Liver (tissue), 9 donors: ENCODE measurements around the gene AP5Z1. TPM values are rescaled to one million over a fixed set of nuclear protein-coding genes. Genes with fewer than 3 reads are reported as not detected.

Experiments used
- DNase-seq: peaks from one replicate; pipeline ENCODE4 v3.0.0-alpha.2; 2017; ENCODE audit warnings: low spot score
- H3K27ac ChIP-seq, 2 donors: one replicate each; pipeline ENCODE4 v1.7.0; 2013; ENCODE audit warnings: inconsistent platforms in 2 of 2, low read length in 2 of 2, control low read depth in 1 of 2, low read depth in 1 of 2, mild to moderate bottlenecking in 1 of 2
- H3K27me3 ChIP-seq, 4 donors: one replicate each; pipeline versions ENCODE4 v1.6.1 to v1.7.0; 2013; ENCODE audit warnings: low read length in 3 of 4, inconsistent platforms in 1 of 4, mild to moderate bottlenecking in 1 of 4, moderate library complexity in 1 of 4; ENCODE audit not compliant: control insufficient read depth in 4 of 4, insufficient read depth in 4 of 4
- H3K36me3 ChIP-seq, 4 donors: one replicate each; pipeline versions ENCODE4 v1.6.1 to v1.7.0; 2013; ENCODE audit warnings: low read length in 3 of 4, mild to moderate bottlenecking in 3 of 4, low read depth in 1 of 4, moderate library complexity in 1 of 4; ENCODE audit not compliant: control insufficient read depth in 4 of 4, insufficient read depth in 3 of 4
- H3K4me1 ChIP-seq, 4 donors: one replicate each; pipeline versions ENCODE4 v1.6.1 to v1.7.0; 2013; ENCODE audit warnings: low read length in 3 of 4, mild to moderate bottlenecking in 3 of 4, moderate library complexity in 1 of 4; ENCODE audit not compliant: control insufficient read depth in 4 of 4, insufficient read depth in 4 of 4
- H3K4me3 ChIP-seq, 3 donors: one replicate each; pipeline versions ENCODE4 v1.6.1 to v1.7.0; 2013; ENCODE audit warnings: low read length in 3 of 3, control low read depth in 1 of 3, low read depth in 1 of 3, mild to moderate bottlenecking in 1 of 3
- H3K9ac ChIP-seq, 2 donors: one replicate each; pipeline ENCODE4 v1.7.0; 2013; ENCODE audit warnings: low read length in 2 of 2, mild to moderate bottlenecking in 2 of 2, moderate library complexity in 2 of 2, control low read depth in 1 of 2, low read depth in 1 of 2
- H3K9me3 ChIP-seq, 4 donors: one replicate each; pipeline versions ENCODE4 v1.6.1 to v1.7.0; 2013; ENCODE audit warnings: low read length in 3 of 4; ENCODE audit not compliant: control insufficient read depth in 4 of 4
- EGR1 ChIP-seq, 2 donors: IDR thresholded peaks; 2 replicates each; pipeline ENCODE4 v1.6.1; 2016 to 2018; ENCODE audit warnings: antibody characterized with exemption in 2 of 2, low read depth in 2 of 2
- FOXA1 ChIP-seq: IDR thresholded peaks from 2 replicates; pipeline ENCODE4 v1.6.1; 2016; ENCODE audit warnings: antibody characterized with exemption
- FOXA2 ChIP-seq: IDR thresholded peaks from 2 replicates; pipeline ENCODE4 v1.6.1; 2016; ENCODE audit warnings: antibody characterized with exemption
- GABPA ChIP-seq, 2 donors: IDR thresholded peaks in 1 of 2; conservative IDR thresholded peaks in 1 of 2; 2 replicates each; pipeline ENCODE4 v1.6.1; 2016; ENCODE audit warnings: antibody characterized with exemption in 2 of 2, mild to moderate bottlenecking in 1 of 2, moderate library complexity in 1 of 2
- HNF4A ChIP-seq, 2 donors: conservative IDR thresholded peaks; 2 replicates each; pipeline ENCODE4 v1.6.1; 2016; ENCODE audit warnings: antibody characterized with exemption in 2 of 2, mild to moderate bottlenecking in 2 of 2
- HNF4G ChIP-seq: IDR thresholded peaks from 2 replicates; pipeline ENCODE4 v1.6.1; 2016; ENCODE audit warnings: antibody characterized with exemption
- JUND ChIP-seq, 2 donors: IDR thresholded peaks; 2 replicates each; pipeline ENCODE4 v1.6.1; 2016; ENCODE audit warnings: antibody characterized with exemption in 2 of 2
- NR2F2 ChIP-seq: IDR thresholded peaks from 2 replicates; pipeline ENCODE4 v1.6.1; 2016; ENCODE audit warnings: antibody characterized with exemption
- RAD21 ChIP-seq, 2 donors: IDR thresholded peaks; 2 replicates each; pipeline ENCODE4 v1.6.1; 2016; ENCODE audit warnings: antibody characterized with exemption in 2 of 2, mild to moderate bottlenecking in 2 of 2
- RXRA ChIP-seq, 2 donors: IDR thresholded peaks; 2 replicates each; pipeline ENCODE4 v1.6.1; 2017 to 2018; ENCODE audit warnings: antibody characterized with exemption in 2 of 2, mild to moderate bottlenecking in 1 of 2
- SP1 ChIP-seq: IDR thresholded peaks from 2 replicates; pipeline ENCODE4 v1.6.1; 2018; ENCODE audit warnings: antibody characterized with exemption, mild to moderate bottlenecking
- TAF1 ChIP-seq: conservative IDR thresholded peaks from 2 replicates; pipeline ENCODE4 v1.6.1; 2016; ENCODE audit warnings: antibody characterized with exemption, mild to moderate bottlenecking
- YY1 ChIP-seq: IDR thresholded peaks from 2 replicates; pipeline ENCODE4 v1.6.1; 2016; ENCODE audit warnings: antibody characterized with exemption, mild to moderate bottlenecking
- WGBS: extraction: QIAGEN DNeasy Blood & Tissue Kit; methylation state at CpG from one replicate; pipeline ENCODE4 v1.1.7; 2013; 5-methylcytosine and 5-hydroxymethylcytosine counted together
- polyA plus RNA-seq, 2 donors: library from polyadenylated mRNA; stranded (reverse) in 1 of 2; unstranded in 1 of 2; fragments of 200-250 nt in 1 of 2; fragments of >200 nt in 1 of 2; fragmentation: Nextera tagmentation in 1 of 2; extraction: Ambion mirVana in 1 of 2; gene quantifications; one replicate each; pipeline versions ENCODE4 v1.2.1 to v1.2.3, GENCODE V29; 2013 to 2015
- total RNA-seq, 2 donors: library from RNA; depleted of rRNA; stranded (reverse); fragments of >200 nt; gene quantifications; one replicate each; pipeline ENCODE4 v1.2.3, GENCODE V29; 2014
- TF ChIP-seq, protein P1 (sequence below): IDR thresholded peaks from 2 replicates; pipeline ENCODE4 v1.6.1; 2016; ENCODE audit warnings: antibody characterized with exemption
- TF ChIP-seq, protein P2 (sequence below): IDR thresholded peaks from 2 replicates; pipeline ENCODE4 v1.6.1; 2016; ENCODE audit warnings: antibody characterized with exemption
- TF ChIP-seq, protein P3 (sequence below): fragments of 150-350 bp; IDR thresholded peaks from 2 replicates; pipeline ENCODE4 v1.5.1; 2017; ENCODE audit warnings: improper control_type of control experiment, low read depth, low read length; ENCODE audit not compliant: missing input control
- TF ChIP-seq, protein P4 (sequence below): IDR thresholded peaks from 2 replicates; pipeline ENCODE4 v1.6.1; 2016; ENCODE audit warnings: antibody characterized with exemption
- TF ChIP-seq, protein P5 (sequence below): IDR thresholded peaks from 2 replicates; pipeline ENCODE4 v1.6.1; 2016; ENCODE audit warnings: antibody characterized with exemption, mild to moderate bottlenecking
- donor health status: healthy.
- donor health status: healthy.
- donor health status: healthy.
- donor health status: healthy.
- donor health status: healthy.

The AP5Z1 gene
- total and polyA plus RNA-seq, 4 donors: 10.2 to 16.0 (median 14.2) TPM

DNA sequence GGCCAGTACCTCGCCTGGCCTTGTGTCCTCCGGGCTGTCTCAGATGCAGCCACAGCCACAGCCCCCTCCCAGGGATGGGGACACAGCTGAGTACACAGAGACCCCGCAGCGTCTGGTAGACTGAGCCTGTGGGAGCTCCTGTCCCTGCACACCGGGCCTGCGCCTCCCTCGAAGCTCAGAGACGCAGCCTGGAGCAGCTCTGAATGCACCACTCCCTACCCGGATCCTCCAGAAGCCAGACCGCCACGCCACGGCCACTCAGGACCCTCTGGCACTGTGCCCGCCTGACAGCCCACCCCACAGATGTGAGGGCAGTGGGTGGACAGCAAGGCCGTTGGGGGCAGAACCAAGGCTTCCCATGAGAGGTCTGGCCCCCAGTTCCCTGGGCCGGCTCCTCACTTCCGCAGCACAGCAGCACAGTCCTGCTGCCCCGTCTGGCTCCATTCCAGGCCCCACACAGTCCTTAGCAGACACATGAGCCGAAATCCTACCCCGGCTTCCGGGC lies 45.6 kb downstream of the AP5Z1 start:
- H3K9me3 ChIP-seq: no peaks in the 10 kb centered on the region
- 87% methylated on average over 20 of the region's 20 CpGs for WGBS
- H3K36me3 ChIP-seq: no peaks in the 10 kb centered on the region
- no peak overlapping the region for H3K27ac ChIP-seq
- no peak for TF ChIP-seq GABPA (IDR thresholded peaks at IDR 0.05 in 1 of 2, conservative IDR thresholded peaks at IDR 0.05 in 1 of 2)
- TF ChIP-seq HNF4G: no peak
- TF ChIP-seq RAD21 (IDR thresholded peaks at IDR 0.05): no peak
- TF ChIP-seq, protein P1, sequence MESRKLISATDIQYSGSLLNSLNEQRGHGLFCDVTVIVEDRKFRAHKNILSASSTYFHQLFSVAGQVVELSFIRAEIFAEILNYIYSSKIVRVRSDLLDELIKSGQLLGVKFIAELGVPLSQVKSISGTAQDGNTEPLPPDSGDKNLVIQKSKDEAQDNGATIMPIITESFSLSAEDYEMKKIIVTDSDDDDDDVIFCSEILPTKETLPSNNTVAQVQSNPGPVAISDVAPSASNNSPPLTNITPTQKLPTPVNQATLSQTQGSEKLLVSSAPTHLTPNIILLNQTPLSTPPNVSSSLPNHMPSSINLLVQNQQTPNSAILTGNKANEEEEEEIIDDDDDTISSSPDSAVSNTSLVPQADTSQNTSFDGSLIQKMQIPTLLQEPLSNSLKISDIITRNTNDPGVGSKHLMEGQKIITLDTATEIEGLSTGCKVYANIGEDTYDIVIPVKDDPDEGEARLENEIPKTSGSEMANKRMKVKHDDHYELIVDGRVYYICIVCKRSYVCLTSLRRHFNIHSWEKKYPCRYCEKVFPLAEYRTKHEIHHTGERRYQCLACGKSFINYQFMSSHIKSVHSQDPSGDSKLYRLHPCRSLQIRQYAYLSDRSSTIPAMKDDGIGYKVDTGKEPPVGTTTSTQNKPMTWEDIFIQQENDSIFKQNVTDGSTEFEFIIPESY: no peak
- TF ChIP-seq, protein P2, sequence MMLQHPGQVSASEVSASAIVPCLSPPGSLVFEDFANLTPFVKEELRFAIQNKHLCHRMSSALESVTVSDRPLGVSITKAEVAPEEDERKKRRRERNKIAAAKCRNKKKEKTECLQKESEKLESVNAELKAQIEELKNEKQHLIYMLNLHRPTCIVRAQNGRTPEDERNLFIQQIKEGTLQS: no peak
- no peak for TF ChIP-seq YY1
- TF ChIP-seq TAF1: no peak
- TF ChIP-seq RXRA (IDR thresholded peaks at IDR 0.05): no peak
- TF ChIP-seq JUND (IDR thresholded peaks at IDR 0.05): no peak
- TF ChIP-seq, protein P3, sequence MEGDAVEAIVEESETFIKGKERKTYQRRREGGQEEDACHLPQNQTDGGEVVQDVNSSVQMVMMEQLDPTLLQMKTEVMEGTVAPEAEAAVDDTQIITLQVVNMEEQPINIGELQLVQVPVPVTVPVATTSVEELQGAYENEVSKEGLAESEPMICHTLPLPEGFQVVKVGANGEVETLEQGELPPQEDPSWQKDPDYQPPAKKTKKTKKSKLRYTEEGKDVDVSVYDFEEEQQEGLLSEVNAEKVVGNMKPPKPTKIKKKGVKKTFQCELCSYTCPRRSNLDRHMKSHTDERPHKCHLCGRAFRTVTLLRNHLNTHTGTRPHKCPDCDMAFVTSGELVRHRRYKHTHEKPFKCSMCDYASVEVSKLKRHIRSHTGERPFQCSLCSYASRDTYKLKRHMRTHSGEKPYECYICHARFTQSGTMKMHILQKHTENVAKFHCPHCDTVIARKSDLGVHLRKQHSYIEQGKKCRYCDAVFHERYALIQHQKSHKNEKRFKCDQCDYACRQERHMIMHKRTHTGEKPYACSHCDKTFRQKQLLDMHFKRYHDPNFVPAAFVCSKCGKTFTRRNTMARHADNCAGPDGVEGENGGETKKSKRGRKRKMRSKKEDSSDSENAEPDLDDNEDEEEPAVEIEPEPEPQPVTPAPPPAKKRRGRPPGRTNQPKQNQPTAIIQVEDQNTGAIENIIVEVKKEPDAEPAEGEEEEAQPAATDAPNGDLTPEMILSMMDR: no peak
- TF ChIP-seq FOXA1: no peak
- TF ChIP-seq, protein P4, sequence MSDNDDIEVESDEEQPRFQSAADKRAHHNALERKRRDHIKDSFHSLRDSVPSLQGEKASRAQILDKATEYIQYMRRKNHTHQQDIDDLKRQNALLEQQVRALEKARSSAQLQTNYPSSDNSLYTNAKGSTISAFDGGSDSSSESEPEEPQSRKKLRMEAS: no peak
- TF ChIP-seq, protein P5, sequence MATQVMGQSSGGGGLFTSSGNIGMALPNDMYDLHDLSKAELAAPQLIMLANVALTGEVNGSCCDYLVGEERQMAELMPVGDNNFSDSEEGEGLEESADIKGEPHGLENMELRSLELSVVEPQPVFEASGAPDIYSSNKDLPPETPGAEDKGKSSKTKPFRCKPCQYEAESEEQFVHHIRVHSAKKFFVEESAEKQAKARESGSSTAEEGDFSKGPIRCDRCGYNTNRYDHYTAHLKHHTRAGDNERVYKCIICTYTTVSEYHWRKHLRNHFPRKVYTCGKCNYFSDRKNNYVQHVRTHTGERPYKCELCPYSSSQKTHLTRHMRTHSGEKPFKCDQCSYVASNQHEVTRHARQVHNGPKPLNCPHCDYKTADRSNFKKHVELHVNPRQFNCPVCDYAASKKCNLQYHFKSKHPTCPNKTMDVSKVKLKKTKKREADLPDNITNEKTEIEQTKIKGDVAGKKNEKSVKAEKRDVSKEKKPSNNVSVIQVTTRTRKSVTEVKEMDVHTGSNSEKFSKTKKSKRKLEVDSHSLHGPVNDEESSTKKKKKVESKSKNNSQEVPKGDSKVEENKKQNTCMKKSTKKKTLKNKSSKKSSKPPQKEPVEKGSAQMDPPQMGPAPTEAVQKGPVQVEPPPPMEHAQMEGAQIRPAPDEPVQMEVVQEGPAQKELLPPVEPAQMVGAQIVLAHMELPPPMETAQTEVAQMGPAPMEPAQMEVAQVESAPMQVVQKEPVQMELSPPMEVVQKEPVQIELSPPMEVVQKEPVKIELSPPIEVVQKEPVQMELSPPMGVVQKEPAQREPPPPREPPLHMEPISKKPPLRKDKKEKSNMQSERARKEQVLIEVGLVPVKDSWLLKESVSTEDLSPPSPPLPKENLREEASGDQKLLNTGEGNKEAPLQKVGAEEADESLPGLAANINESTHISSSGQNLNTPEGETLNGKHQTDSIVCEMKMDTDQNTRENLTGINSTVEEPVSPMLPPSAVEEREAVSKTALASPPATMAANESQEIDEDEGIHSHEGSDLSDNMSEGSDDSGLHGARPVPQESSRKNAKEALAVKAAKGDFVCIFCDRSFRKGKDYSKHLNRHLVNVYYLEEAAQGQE: no peak
- TF ChIP-seq NR2F2: no peak
- no peak for TF ChIP-seq EGR1 (IDR thresholded peaks at IDR 0.05; ENCODE audit: low read depth in 2 of 2)
- no peak for TF ChIP-seq HNF4A (conservative IDR thresholded peaks at IDR 0.05)
- TF ChIP-seq SP1: no peak
- no peak for TF ChIP-seq FOXA2
- H3K4me1 ChIP-seq: no peaks in the 10 kb centered on the region
- no peak for DNase-seq
- H3K9ac ChIP-seq: no peak overlapping the region
- H3K27me3 ChIP-seq: no peaks in the 10 kb centered on the region
- no peak overlapping the region for H3K4me3 ChIP-seq
